ENCODE measurements around the gene SLC9A7. TPM values are rescaled to one million over a fixed set of nuclear protein-coding genes. Genes with fewer than 3 reads are reported as not detected.

Gene SLC9A7
- total RNA-seq, 4 donors from 2014 or later, result 0.82 to 29.2 (median 2.3) TPM

DNA sequence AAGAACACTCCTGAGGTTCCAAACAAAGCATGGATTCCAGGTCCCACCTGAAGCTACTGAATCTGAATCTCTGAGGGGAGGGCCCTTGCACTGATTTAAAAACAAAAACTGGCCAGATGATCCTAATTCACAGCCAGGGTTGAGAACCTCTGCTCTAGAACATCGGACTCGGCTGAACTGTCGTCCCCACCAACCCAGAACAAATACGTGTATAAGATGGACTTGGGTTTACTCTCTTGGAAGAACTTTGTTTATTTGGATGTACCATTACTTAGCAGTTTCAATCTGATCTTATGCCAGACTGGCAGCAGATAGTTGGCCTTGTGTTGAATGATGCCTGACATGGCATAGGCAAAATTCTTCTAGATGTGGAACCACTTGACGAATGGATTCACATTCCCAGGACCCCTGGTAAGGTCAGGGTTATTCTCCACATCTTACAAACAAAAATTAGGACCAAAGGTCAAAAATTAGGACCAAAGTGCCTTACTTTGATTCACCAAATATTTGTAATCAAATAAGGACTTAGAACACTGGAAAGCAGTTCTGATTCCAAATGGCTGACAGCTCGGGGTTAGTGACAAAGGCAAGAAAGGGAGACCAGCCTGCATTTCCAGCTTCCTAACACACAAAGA, 156.3 kb downstream of the SLC9A7 start:
- 86% methylated on average over 6 of the region's 6 CpGs; no CpG with 5 or more reads in 1 of the 2 donors for WGBS, 2 donors (ENCODE audit: low coverage in 1 of 2)
- no peaks in the 10 kb centered on the region for H3K4me1 ChIP-seq
- in situ Hi-C loops (cut with MboI; ENCODE audit: low pct_ligation_motif_present in 1 of 4, low pct_unique_long_range_greater_than_20kb in 1 of 4, low sequenced_read_pairs in 3 of 4), result no loop called here
- no peak overlapping the region for H3K4me3 ChIP-seq
- no peaks in the 10 kb centered on the region for H3K36me3 ChIP-seq
- no peak overlapping the region for H3K27ac ChIP-seq
- no peaks in the 10 kb centered on the region for H3K27me3 ChIP-seq
- H3K9me3 ChIP-seq, result no peaks in the 10 kb centered on the region
- DNase-seq, result no peak
- TF ChIP-seq, protein P1, sequence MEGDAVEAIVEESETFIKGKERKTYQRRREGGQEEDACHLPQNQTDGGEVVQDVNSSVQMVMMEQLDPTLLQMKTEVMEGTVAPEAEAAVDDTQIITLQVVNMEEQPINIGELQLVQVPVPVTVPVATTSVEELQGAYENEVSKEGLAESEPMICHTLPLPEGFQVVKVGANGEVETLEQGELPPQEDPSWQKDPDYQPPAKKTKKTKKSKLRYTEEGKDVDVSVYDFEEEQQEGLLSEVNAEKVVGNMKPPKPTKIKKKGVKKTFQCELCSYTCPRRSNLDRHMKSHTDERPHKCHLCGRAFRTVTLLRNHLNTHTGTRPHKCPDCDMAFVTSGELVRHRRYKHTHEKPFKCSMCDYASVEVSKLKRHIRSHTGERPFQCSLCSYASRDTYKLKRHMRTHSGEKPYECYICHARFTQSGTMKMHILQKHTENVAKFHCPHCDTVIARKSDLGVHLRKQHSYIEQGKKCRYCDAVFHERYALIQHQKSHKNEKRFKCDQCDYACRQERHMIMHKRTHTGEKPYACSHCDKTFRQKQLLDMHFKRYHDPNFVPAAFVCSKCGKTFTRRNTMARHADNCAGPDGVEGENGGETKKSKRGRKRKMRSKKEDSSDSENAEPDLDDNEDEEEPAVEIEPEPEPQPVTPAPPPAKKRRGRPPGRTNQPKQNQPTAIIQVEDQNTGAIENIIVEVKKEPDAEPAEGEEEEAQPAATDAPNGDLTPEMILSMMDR (IDR thresholded peaks at IDR 0.05), result no peak
- no peak for TF ChIP-seq POLR2A (IDR thresholded peaks at IDR 0.05)
- no peak for TF ChIP-seq POLR2AphosphoS5 (IDR thresholded peaks at IDR 0.05)
- no peak for TF ChIP-seq EP300 (IDR thresholded peaks at IDR 0.05; ENCODE audit: low read depth)
- intact Hi-C loops (cut with DNase I; ENCODE audit: low total_unique reads), result loop anchor here (10.0 kb wide), 1 partner anchor 1488 kb away; no protein-coding TSS in a partner anchor

DNA sequence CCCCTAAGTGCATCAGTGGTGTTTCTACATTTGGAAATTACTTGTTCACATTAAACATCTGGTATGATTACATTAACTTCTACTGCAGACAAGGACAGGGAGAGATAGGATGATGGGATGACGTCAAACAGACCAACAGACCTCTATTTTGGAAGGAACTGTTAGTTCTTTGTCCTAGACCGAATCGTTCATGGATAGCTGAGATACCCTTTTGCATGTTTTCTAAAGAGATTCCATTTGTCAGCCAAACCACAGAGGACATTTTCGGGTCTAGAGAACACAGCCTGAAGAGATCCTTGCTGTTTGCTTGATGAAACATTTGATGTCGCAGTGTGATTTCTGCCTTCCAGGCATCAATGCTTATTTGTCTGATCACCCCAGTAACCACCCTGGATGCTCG, 157.6 kb downstream of the SLC9A7 start:
- Histone ChIP-seq H3K4me3 (no peak overlapping the region), H3K27ac (no peak overlapping the region), H3K9me3 (no peaks in the 10 kb centered on the region), H3K36me3 (no peaks in the 10 kb centered on the region), H3K27me3 (no peaks in the 10 kb centered on the region), H3K4me1 (no peaks in the 10 kb centered on the region)
- in situ Hi-C loops (cut with MboI; ENCODE audit: low pct_ligation_motif_present in 1 of 4, low pct_unique_long_range_greater_than_20kb in 1 of 4, low sequenced_read_pairs in 3 of 4) (no loop called here), intact Hi-C loops (cut with DNase I; ENCODE audit: low total_unique reads) (loop anchor here (10.0 kb wide), 1 partner anchor 1486 kb away; no protein-coding TSS in a partner anchor)
- 40 to 74% methylated on average over 1 to 6 of the region's 6 CpGs for WGBS, 2 donors (ENCODE audit: low coverage in 1 of 2)
- DNase-seq, result no peak
- TF ChIP-seq POLR2AphosphoS5 (IDR thresholded peaks at IDR 0.05), result no peak

DNA sequence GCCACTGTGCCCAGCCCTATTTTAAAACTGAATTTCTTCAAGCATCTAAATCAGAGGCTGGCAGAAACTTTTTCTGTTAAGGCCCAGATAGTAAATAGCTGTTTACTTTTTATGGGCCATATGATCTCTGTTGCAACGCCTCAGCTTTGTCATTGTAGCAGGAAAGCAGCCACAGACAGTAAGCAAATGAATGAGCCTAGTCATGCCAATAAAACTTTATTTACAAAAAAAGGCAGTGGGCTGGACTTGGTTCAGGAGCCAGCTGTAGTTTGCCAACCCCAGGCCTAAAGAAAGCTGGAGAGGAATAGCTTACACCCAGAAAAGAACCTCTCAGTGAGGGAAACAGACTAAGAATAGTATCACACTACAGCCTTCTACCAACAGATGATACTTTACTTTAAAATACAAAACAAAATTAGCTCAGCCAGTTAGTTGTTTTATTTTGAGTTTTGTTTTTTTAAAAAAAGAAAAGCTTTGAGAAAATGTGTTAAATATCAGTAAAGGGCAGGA, 159.8 kb downstream of the SLC9A7 start:
- WGBS, 2 donors (ENCODE audit: low coverage in 1 of 2), result 0% methylated on average over 1 of the region's 1 CpG; no CpG with 5 or more reads in 1 of the 2 donors
- H3K4me1 ChIP-seq, result no peaks in the 10 kb centered on the region
- TF ChIP-seq POLR2AphosphoS5 (IDR thresholded peaks at IDR 0.05) (no peak), EP300 (IDR thresholded peaks at IDR 0.05; ENCODE audit: low read depth) (no peak), POLR2A (IDR thresholded peaks at IDR 0.05) (no peak)
- TF ChIP-seq, protein P1 (IDR thresholded peaks at IDR 0.05), result no peak

GRCh38 chrX:46597771-46598170, 161.1 kb downstream of the SLC9A7 start:
- no peaks in the 10 kb centered on the region for H3K36me3 ChIP-seq
- H3K4me3 ChIP-seq, result no peak overlapping the region
- intact Hi-C loops (cut with DNase I; ENCODE audit: low total_unique reads) (no loop called here), in situ Hi-C loops (cut with MboI; ENCODE audit: low pct_ligation_motif_present in 1 of 4, low pct_unique_long_range_greater_than_20kb in 1 of 4, low sequenced_read_pairs in 3 of 4) (no loop called here)
- TF ChIP-seq EP300 (IDR thresholded peaks at IDR 0.05; ENCODE audit: low read depth) (no peak), POLR2AphosphoS5 (IDR thresholded peaks at IDR 0.05) (no peak), POLR2A (IDR thresholded peaks at IDR 0.05) (no peak)
- TF ChIP-seq, protein P1 (IDR thresholded peaks at IDR 0.05), result no peak
- H3K27ac ChIP-seq, result no peak overlapping the region
- 85% methylated on average over 6 of the region's 6 CpGs; no CpG with 5 or more reads in 1 of the 2 donors for WGBS, 2 donors (ENCODE audit: low coverage in 1 of 2)
- no peaks in the 10 kb centered on the region for H3K9me3 ChIP-seq
- DNase-seq, result no peak
- no peaks in the 10 kb centered on the region for H3K4me1 ChIP-seq
- no peaks in the 10 kb centered on the region for H3K27me3 ChIP-seq

More for the DNA sequence above, 159.8 kb downstream of the SLC9A7 start:
- DNase-seq, result no peak
- no peak overlapping the region for H3K4me3 ChIP-seq
- intact Hi-C loops (cut with DNase I; ENCODE audit: low total_unique reads), result no loop called here
- in situ Hi-C loops (cut with MboI; ENCODE audit: low pct_ligation_motif_present in 1 of 4, low pct_unique_long_range_greater_than_20kb in 1 of 4, low sequenced_read_pairs in 3 of 4), result no loop called here
- H3K36me3 ChIP-seq, result no peaks in the 10 kb centered on the region
- H3K27ac ChIP-seq, result no peak overlapping the region
- no peaks in the 10 kb centered on the region for H3K27me3 ChIP-seq
- no peaks in the 10 kb centered on the region for H3K9me3 ChIP-seq

Data from transverse colon (tissue), 4 donors.